ENCODE results near the gene PLSCR2.
"Not testable (repeated sequence)": the region's sequence is repeated elsewhere in the genome, so short reads cannot be mapped to it uniquely, and the experiment has no call there.

PLSCR2 gene

DNA sequence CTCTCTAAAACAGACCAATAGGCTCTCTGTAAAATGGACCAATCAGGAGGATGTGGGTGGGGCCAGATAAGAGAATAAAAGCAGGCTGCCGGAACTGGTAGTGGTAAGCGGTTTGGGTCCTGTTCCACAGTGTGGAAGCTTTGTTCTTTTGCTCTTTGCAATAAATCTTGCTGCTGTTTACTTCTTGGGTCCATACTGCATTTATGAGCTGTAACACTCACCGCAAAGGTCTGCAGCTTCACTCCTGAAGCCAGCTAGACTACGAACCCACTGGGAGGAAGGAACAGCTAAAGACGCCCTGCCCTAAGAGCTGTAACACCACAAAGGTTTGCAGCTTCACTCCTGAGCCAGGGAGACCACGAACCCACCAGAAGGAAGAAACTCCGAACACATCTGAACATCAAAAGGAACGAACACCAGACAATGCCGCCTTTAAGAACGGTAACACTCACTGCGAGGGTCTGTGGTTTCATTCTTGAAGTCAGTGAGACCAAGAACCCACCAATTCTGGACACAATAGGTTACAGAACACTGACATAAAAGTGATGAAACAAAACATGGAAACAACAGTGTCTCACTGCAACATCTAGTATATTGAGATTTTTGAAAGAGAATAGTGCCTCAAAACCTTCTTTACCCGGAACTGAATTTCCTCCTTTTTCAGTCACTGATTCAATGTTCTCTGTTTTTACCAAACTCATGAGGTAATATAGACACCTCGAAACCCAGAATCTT is 28.8 kb upstream of the PLSCR2 start:
- no peak overlapping the region for H2AFZ ChIP-seq (ENCODE audit: insufficient read depth, low read length, poor library complexity)
- no CpG with 5 or more reads among the region's 13 CpGs for WGBS (ENCODE audit: extremely low coverage, insufficient coverage, insufficient read length)
- H3K27me3 ChIP-seq (ENCODE audit: insufficient read depth, low read length) = no peaks in the 10 kb centered on the region
- no peak overlapping the region for H2BK120ac ChIP-seq (ENCODE audit: insufficient read depth, low read length, poor library complexity)
- H3K4me1 ChIP-seq (ENCODE audit: control insufficient read depth in 1 of 2, insufficient read depth in 2 of 2, low read length in 2 of 2) = peaks cover 0 to 5% of the 10 kb centered on the region in 2 experiments
- no peak for DNase-seq
- no peak overlapping the region for H3K23ac ChIP-seq (ENCODE audit: low read length)
- H3K27ac ChIP-seq (ENCODE audit: low read depth, low read length) = no peak overlapping the region
- H2BK5ac ChIP-seq (ENCODE audit: low read depth, low read length, poor library complexity) = no peak overlapping the region
- H3K9me3 ChIP-seq (ENCODE audit: insufficient read depth, low read depth, low read length) = no peaks in the 10 kb centered on the region
- no peak overlapping the region for H4K8ac ChIP-seq (ENCODE audit: low read depth, low read length)
- H3K14ac ChIP-seq (ENCODE audit: low read length) = no peak overlapping the region
- no peak overlapping the region for H3K4me2 ChIP-seq (ENCODE audit: low read length)
- H4K12ac ChIP-seq (ENCODE audit: low read depth, low read length) = no peak overlapping the region
- H4K91ac ChIP-seq (ENCODE audit: low read depth, low read length) = no peak overlapping the region
- H2BK12ac ChIP-seq (ENCODE audit: low read length) = no peak overlapping the region
- no peaks in the 10 kb centered on the region for H3K36me3 ChIP-seq (ENCODE audit: control insufficient read depth in 1 of 2, insufficient read depth in 2 of 2, low read length in 2 of 2)
- no peak overlapping the region for H3K4ac ChIP-seq (ENCODE audit: low read depth, low read length)
- no peak overlapping the region for H3K9ac ChIP-seq (ENCODE audit: low read length)
- no peak overlapping the region for H3K4me3 ChIP-seq (ENCODE audit: low read depth, low read length)
- H3K79me2 ChIP-seq (ENCODE audit: control insufficient read depth, insufficient read depth, low read length, poor library complexity) = no peaks in the 10 kb centered on the region
- H3K79me1 ChIP-seq (ENCODE audit: low read length) = peaks cover 4% of the 10 kb centered on the region
- no peak overlapping the region for H2AK5ac ChIP-seq (ENCODE audit: low read length)
- no peak overlapping the region for H3K18ac ChIP-seq (ENCODE audit: low read length)

DNA sequence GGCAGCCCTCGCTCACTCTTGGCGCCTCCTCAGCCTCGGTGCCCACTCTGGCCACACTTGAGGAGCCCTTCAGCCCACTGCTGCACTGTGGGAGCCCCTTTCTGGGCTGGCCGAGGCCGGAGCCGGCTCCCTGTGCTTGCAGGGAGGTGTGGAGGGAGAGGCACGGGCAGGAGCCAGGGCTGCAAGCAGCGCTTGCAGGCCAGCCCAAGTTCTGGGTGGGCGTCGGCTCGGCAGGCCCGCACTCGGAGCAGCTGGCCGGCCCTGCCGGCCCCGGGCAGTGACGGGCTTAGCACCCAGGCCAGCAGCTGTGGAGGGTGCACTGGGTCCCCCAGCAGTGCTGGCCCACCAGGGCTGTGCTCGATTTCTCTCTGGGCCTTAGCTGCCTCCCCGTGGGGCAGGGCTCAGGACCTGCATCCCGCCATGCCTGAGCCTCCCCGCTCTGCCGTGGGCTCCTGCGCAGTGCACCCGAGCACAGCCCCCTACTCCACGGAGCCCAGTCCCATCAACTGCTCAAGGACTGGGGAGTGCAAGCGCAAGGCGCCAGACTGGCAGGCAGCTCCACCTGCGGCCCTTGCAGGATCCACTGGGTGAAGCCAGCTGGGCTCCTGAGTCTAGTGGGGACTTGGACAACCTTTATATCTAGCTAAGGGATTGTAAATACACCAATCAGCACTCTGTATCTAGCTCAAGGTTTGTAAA is 27.9 kb upstream of the PLSCR2 start:
- H4K12ac ChIP-seq (ENCODE audit: low read depth, low read length); DNase-seq; H4K8ac ChIP-seq (ENCODE audit: low read depth, low read length): not testable (repeated sequence)

DNA sequence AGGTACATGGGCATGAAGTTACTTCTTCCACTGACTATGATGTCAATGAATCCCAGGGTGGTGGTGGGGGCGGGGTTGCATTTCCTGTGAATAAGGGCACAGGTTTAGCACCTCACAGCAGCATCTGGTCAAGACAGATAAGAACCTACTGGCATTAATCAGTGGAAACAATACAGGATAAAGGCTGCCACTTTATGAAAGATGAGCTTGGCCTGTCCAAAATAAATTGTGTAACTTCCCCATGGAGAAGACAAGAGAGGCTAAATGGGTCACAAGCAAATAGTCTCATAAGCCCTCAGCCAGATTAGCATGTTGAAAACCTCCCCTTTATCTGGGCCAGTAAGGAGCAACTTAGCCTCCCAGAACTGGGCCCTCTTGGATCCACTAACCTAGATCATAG is 27.4 kb upstream of the PLSCR2 start:
- Histone ChIP-seq H2AK5ac (ENCODE audit: low read length) (no peak overlapping the region), H3K9ac (ENCODE audit: low read length) (no peak overlapping the region), H3K4ac (ENCODE audit: low read depth, low read length) (no peak overlapping the region), H2BK120ac (ENCODE audit: insufficient read depth, low read length, poor library complexity) (no peak overlapping the region), H3K4me3 (ENCODE audit: low read depth, low read length) (no peak overlapping the region), H3K36me3 (ENCODE audit: control insufficient read depth in 1 of 2, insufficient read depth in 2 of 2, low read length in 2 of 2) (no peaks in the 10 kb centered on the region), H3K9me3 (ENCODE audit: insufficient read depth, low read depth, low read length) (no peaks in the 10 kb centered on the region), H3K4me1 (ENCODE audit: control insufficient read depth in 1 of 2, insufficient read depth in 2 of 2, low read length in 2 of 2) (no peaks in the 10 kb centered on the region), H3K27ac (ENCODE audit: low read depth, low read length) (no peak overlapping the region), H3K79me1 (ENCODE audit: low read length) (no peaks in the 10 kb centered on the region), H3K4me2 (ENCODE audit: low read length) (no peak overlapping the region), H3K23ac (ENCODE audit: low read length) (no peak overlapping the region), H4K8ac (ENCODE audit: low read depth, low read length) (no peak overlapping the region), H3K14ac (ENCODE audit: low read length) (no peak overlapping the region), H2BK5ac (ENCODE audit: low read depth, low read length, poor library complexity) (no peak overlapping the region), H3K27me3 (ENCODE audit: insufficient read depth, low read length) (no peaks in the 10 kb centered on the region), H2BK12ac (ENCODE audit: low read length) (no peak overlapping the region), H4K91ac (ENCODE audit: low read depth, low read length) (no peak overlapping the region), H4K12ac (ENCODE audit: low read depth, low read length) (no peak overlapping the region), H3K18ac (ENCODE audit: low read length) (no peak overlapping the region), H2AFZ (ENCODE audit: insufficient read depth, low read length, poor library complexity) (no peak overlapping the region), H3K79me2 (ENCODE audit: control insufficient read depth, insufficient read depth, low read length, poor library complexity) (no peaks in the 10 kb centered on the region)
- WGBS (ENCODE audit: extremely low coverage, insufficient coverage, insufficient read length) = no CpG with 5 or more reads among the region's 1 CpG
- DNase-seq = no peak

More for the DNA sequence above, 27.9 kb upstream of the PLSCR2 start:
- not testable (repeated sequence) for H3K18ac ChIP-seq (ENCODE audit: low read length); H2BK12ac ChIP-seq (ENCODE audit: low read length); H3K27ac ChIP-seq (ENCODE audit: low read depth, low read length); H4K91ac ChIP-seq (ENCODE audit: low read depth, low read length); H2BK120ac ChIP-seq (ENCODE audit: insufficient read depth, low read length, poor library complexity); H3K14ac ChIP-seq (ENCODE audit: low read length); H3K23ac ChIP-seq (ENCODE audit: low read length); H3K9ac ChIP-seq (ENCODE audit: low read length); H3K4me2 ChIP-seq (ENCODE audit: low read length); H2BK5ac ChIP-seq (ENCODE audit: low read depth, low read length, poor library complexity); H3K4me1 ChIP-seq (ENCODE audit: control insufficient read depth in 1 of 2, insufficient read depth in 2 of 2, low read length in 2 of 2); H2AK5ac ChIP-seq (ENCODE audit: low read length); H3K9me3 ChIP-seq (ENCODE audit: insufficient read depth, low read depth, low read length); H3K79me1 ChIP-seq (ENCODE audit: low read length); H2AFZ ChIP-seq (ENCODE audit: insufficient read depth, low read length, poor library complexity); H3K4ac ChIP-seq (ENCODE audit: low read depth, low read length); H3K36me3 ChIP-seq (ENCODE audit: control insufficient read depth in 1 of 2, insufficient read depth in 2 of 2, low read length in 2 of 2); H3K27me3 ChIP-seq (ENCODE audit: insufficient read depth, low read length); H3K4me3 ChIP-seq (ENCODE audit: low read depth, low read length); H3K79me2 ChIP-seq (ENCODE audit: control insufficient read depth, insufficient read depth, low read length, poor library complexity)
- no CpG with 5 or more reads among the region's 28 CpGs for WGBS (ENCODE audit: extremely low coverage, insufficient coverage, insufficient read length)

DNA sequence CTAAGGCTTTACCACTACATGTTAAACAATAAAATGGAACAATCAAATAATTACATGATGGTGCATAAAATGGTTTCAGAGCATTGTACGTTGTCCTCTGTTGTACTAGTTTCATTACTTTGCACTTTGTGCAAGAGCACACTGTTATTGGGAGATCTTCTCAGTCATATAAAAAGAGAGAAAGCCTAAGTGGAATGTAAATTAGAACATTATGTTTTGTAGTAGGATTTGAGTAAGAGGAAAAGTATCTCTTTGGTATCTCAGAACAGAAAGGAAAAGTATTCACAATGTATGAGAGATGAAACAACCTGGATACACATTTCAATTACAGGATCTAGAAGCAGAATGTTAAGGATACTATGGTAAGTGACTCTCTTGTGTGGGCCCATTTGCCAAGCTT is 26.9 kb upstream of the PLSCR2 start:
- Histone ChIP-seq H2BK120ac (ENCODE audit: insufficient read depth, low read length, poor library complexity) (no peak overlapping the region), H2BK5ac (ENCODE audit: low read depth, low read length, poor library complexity) (no peak overlapping the region), H3K4ac (ENCODE audit: low read depth, low read length) (no peak overlapping the region), H3K9ac (ENCODE audit: low read length) (no peak overlapping the region), H4K12ac (ENCODE audit: low read depth, low read length) (no peak overlapping the region), H2AK5ac (ENCODE audit: low read length) (no peak overlapping the region), H4K91ac (ENCODE audit: low read depth, low read length) (no peak overlapping the region), H3K18ac (ENCODE audit: low read length) (no peak overlapping the region), H3K4me3 (ENCODE audit: low read depth, low read length) (no peak overlapping the region), H3K79me1 (ENCODE audit: low read length) (no peaks in the 10 kb centered on the region), H3K23ac (ENCODE audit: low read length) (no peak overlapping the region), H3K27ac (ENCODE audit: low read depth, low read length) (no peak overlapping the region), H3K27me3 (ENCODE audit: insufficient read depth, low read length) (no peaks in the 10 kb centered on the region), H2BK12ac (ENCODE audit: low read length) (no peak overlapping the region), H3K14ac (ENCODE audit: low read length) (no peak overlapping the region), H4K8ac (ENCODE audit: low read depth, low read length) (no peak overlapping the region), H3K4me2 (ENCODE audit: low read length) (no peak overlapping the region), H3K9me3 (ENCODE audit: insufficient read depth, low read depth, low read length) (no peaks in the 10 kb centered on the region), H2AFZ (ENCODE audit: insufficient read depth, low read length, poor library complexity) (no peak overlapping the region), H3K79me2 (ENCODE audit: control insufficient read depth, insufficient read depth, low read length, poor library complexity) (no peaks in the 10 kb centered on the region), H3K4me1 (ENCODE audit: control insufficient read depth in 1 of 2, insufficient read depth in 2 of 2, low read length in 2 of 2) (no peaks in the 10 kb centered on the region), H3K36me3 (ENCODE audit: control insufficient read depth in 1 of 2, insufficient read depth in 2 of 2, low read length in 2 of 2) (no peaks in the 10 kb centered on the region)
- DNase-seq = no peak
- no CpG with 5 or more reads among the region's 1 CpG for WGBS (ENCODE audit: extremely low coverage, insufficient coverage, insufficient read length)

All from trophoblast cell (in vitro differentiated cells and primary cell).